ENCODE data around the gene TAX1BP3. TPM values are rescaled to one million over a fixed set of nuclear protein-coding genes. Genes with fewer than 3 reads are reported as not detected.

Gene TAX1BP3
- total and polyA plus RNA-seq, 9 of the 15 experiments (the other 6 are each of a cell fraction or from before 2014, with no cell fraction given) = 0.99 to 14.5 (median 6.2) TPM

DNA sequence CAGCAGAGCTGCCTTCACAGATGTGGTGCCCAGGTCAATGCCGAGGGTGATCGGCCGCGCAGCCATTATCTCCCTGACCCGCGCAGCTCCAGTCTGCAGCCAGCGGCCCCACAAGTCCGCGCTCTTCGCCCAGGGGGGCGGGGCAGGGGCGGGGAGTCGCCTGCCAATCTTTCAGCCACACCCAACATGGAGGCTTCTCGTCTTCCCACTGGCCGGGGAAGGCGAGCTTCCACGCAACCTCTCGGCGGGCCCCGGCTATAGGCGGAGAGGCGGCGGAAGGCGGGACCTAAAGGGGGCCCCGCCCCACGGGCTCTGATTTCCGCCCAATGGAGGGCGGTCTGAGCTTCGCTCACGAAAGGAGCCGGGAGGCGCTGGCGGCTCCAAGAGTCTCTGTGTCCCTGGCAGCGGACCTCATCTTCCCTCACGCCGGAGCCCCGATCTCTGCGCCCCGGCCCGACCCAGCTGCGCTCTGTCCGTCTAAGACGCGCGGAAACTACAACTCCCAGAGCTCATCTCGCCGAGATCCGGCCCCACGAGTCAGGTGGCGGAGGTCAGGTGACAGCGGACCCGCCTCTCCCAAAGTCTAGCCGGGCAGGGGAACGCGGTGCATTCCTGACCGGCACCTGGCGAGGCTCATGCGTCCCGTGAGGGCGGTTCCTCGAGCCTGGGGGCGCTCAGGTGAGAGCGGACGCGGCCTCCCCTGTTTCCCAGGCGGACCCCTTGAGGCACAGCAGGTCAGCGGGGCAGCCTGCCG is 32.0 kb downstream of the TAX1BP3 start, which contains the start of the genes CTNS and SHPK (continued):
- TF ChIP-seq PHF8 (IDR thresholded peaks at IDR 0.05; ENCODE audit: borderline replicate concordance, low read length) = peak; percentile 71; the same call in 1 of the 2 replicates
- TF ChIP-seq ILF3 (IDR thresholded peaks at IDR 0.05; ENCODE audit: borderline replicate concordance) = no peak
- no peak for TF ChIP-seq ZNF695 (CRISPR knock-in tag; IDR thresholded peaks at IDR 0.05)
- peak in 1 of 2 experiments; percentile 87; a peak in 2 of 4 replicates for TF ChIP-seq SRF (CRISPR knock-in tag; IDR thresholded peaks at IDR 0.05)
- TF ChIP-seq NRF1 (conservative IDR thresholded peaks at IDR 0.05 in 1 of 2, IDR thresholded peaks at IDR 0.05 in 1 of 2) = peak; percentile 91 to 92
- no peak for TF ChIP-seq HMG20B (CRISPR knock-in tag; IDR thresholded peaks at IDR 0.05)
- TF ChIP-seq, protein P1, sequence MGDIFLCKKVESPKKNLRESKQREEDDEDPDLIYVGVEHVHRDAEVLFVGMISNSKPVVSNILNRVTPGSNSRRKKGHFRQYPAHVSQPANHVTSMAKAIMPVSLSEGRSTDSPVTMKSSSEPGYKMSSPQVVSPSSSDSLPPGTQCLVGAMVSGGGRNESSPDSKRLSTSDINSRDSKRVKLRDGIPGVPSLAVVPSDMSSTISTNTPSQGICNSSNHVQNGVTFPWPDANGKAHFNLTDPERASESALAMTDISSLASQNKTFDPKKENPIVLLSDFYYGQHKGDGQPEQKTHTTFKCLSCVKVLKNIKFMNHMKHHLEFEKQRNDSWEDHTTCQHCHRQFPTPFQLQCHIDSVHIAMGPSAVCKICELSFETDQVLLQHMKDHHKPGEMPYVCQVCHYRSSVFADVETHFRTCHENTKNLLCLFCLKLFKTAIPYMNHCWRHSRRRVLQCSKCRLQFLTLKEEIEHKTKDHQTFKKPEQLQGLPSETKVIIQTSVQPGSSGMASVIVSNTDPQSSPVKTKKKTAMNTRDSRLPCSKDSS (IDR thresholded peaks at IDR 0.05; ENCODE audit: low read depth, partially characterized antibody) = no peak
- TF ChIP-seq PHF20 (IDR thresholded peaks at IDR 0.05; ENCODE audit: partially characterized antibody) = peak; percentile 74
- TF ChIP-seq TRIM28 (IDR thresholded peaks at IDR 0.05) = no peak
- TF ChIP-seq, protein P2, sequence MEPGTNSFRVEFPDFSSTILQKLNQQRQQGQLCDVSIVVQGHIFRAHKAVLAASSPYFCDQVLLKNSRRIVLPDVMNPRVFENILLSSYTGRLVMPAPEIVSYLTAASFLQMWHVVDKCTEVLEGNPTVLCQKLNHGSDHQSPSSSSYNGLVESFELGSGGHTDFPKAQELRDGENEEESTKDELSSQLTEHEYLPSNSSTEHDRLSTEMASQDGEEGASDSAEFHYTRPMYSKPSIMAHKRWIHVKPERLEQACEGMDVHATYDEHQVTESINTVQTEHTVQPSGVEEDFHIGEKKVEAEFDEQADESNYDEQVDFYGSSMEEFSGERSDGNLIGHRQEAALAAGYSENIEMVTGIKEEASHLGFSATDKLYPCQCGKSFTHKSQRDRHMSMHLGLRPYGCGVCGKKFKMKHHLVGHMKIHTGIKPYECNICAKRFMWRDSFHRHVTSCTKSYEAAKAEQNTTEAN (CRISPR knock-in tag; IDR thresholded peaks at IDR 0.05) = no peak
- no peak for TF ChIP-seq ZNF133 (CRISPR knock-in tag; IDR thresholded peaks at IDR 0.05)
- TF ChIP-seq ZNF785 (CRISPR knock-in tag; IDR thresholded peaks at IDR 0.05) = no peak
- TF ChIP-seq TAL1 (IDR thresholded peaks at IDR 0.05) = no peak
- TF ChIP-seq ADNP (tag; IDR thresholded peaks at IDR 0.05) = no peak
- no peak for TF ChIP-seq BRF1 (IDR thresholded peaks at IDR 0.05; ENCODE audit: borderline replicate concordance, extremely low read depth, insufficient read length)
- TF ChIP-seq BMI1 (IDR thresholded peaks at IDR 0.05; ENCODE audit: low read length) = no peak
- TF ChIP-seq, protein P3, sequence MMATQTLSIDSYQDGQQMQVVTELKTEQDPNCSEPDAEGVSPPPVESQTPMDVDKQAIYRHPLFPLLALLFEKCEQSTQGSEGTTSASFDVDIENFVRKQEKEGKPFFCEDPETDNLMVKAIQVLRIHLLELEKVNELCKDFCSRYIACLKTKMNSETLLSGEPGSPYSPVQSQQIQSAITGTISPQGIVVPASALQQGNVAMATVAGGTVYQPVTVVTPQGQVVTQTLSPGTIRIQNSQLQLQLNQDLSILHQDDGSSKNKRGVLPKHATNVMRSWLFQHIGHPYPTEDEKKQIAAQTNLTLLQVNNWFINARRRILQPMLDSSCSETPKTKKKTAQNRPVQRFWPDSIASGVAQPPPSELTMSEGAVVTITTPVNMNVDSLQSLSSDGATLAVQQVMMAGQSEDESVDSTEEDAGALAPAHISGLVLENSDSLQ (IDR thresholded peaks at IDR 0.05) = peak; percentile 98
- no peak for TF ChIP-seq RBM15 (IDR thresholded peaks at IDR 0.05; ENCODE audit: insufficient read depth, low read length)
- no peak for TF ChIP-seq ELF4 (CRISPR knock-in tag; IDR thresholded peaks at IDR 0.05)
- TF ChIP-seq KAT7 (CRISPR knock-in tag; IDR thresholded peaks at IDR 0.05; ENCODE audit: borderline replicate concordance) = no peak
- no peak for TF ChIP-seq ZNF644 (tag; IDR thresholded peaks at IDR 0.05; ENCODE audit: low read depth)
- TF ChIP-seq RFX7 (CRISPR knock-in tag; IDR thresholded peaks at IDR 0.05) = no peak
- no peak for TF ChIP-seq HDGF (IDR thresholded peaks at IDR 0.05)
- TF ChIP-seq TOE1 (IDR thresholded peaks at IDR 0.05; ENCODE audit: borderline replicate concordance) = peak; percentile 74; the same call in 1 of the 2 replicates
- TF ChIP-seq TOE1 (CRISPR knock-in tag; IDR thresholded peaks at IDR 0.05; ENCODE audit: borderline replicate concordance, low read depth) = no peak
- no peak for TF ChIP-seq MAFG (tag; conservative IDR thresholded peaks at IDR 0.05)
- TF ChIP-seq TCF7L2 (IDR thresholded peaks at IDR 0.05; ENCODE audit: low read depth, low read length) = no peak

Data from K562 (cell line).